HEK293T (cell line): Measurements from ENCODE around the gene SAMD4B.

Experiments used
- ARNT ChIP-seq: fragments of 450-650 bp; IDR thresholded peaks from 2 replicates; pipeline ENCODE4 v1.6.1; 2017; ENCODE audit warnings: mild to moderate bottlenecking
- FOXK2 ChIP-seq: fragments of 450-650 bp; IDR thresholded peaks from 2 replicates; pipeline ENCODE4 v1.6.1; 2016; ENCODE audit warnings: mild to moderate bottlenecking
- FOXM1 ChIP-seq: fragments of 450-650 bp; IDR thresholded peaks from 2 replicates; pipeline ENCODE4 v1.6.1; 2017; ENCODE audit warnings: mild to moderate bottlenecking, borderline replicate concordance
- SUZ12 ChIP-seq: fragments of 450-650 bp; IDR thresholded peaks from 2 replicates; pipeline ENCODE4 v1.6.1; 2016; ENCODE audit warnings: mild to moderate bottlenecking

GRCh38 chr19:39332293-39332692, 9.9 kb upstream of the SAMD4B start:
- TF ChIP-seq FOXK2 (no peak), FOXM1 (no peak), ARNT (no peak), SUZ12 (no peak)
